Activated T-helper 9 cell treated with anti-CD3 and anti-CD28 coated beads, Interleukin-2, amount 50 U/mL, for 16 hours (primary cell): ENCODE data around the gene KRTAP5-1.
A peak's percentile ranks its signal among the peaks of the same experiment; 100 is the strongest.
"Not testable (repeated sequence)": the region's sequence is repeated elsewhere in the genome, so short reads cannot be mapped to it uniquely, and the experiment has no call there.

Source experiments
- DNase-seq: peaks from one replicate; pipeline ENCODE4 v3.0.0-alpha.2; 2020; ENCODE audit warnings: low read depth

Gene KRTAP5-1

GRCh38 chr11:1601663-1602062 lies 16.6 kb upstream of the KRTAP5-1 start:
- not testable (repeated sequence) for DNase-seq

- DNase-seq = no peak
Observed at GRCh38 chr11:1600626-1601025, 15.5 kb upstream of the KRTAP5-1 start.

DNA sequence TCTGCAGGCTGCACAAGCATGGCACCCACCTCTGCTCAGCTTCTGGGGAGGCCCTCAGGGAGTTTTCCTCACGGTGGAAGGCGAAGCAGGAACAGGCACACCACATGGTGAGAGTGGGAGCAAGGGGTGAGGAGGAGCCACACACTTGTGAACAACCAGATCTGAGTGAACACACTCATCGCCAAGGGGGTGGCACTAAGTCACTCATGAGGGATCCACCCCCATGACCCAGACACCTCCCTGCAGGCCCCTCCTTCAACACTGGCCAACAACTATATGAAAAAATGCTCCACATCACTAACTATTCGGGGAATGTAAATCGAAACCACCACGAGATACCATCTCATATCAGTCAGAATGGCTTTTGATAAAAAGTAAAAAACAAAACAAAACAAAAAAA lies 13.7 kb upstream of the KRTAP5-1 start:
- no peak for DNase-seq

GRCh38 chr11:1598406-1598805 lies 13.3 kb upstream of the KRTAP5-1 start:
- DNase-seq = not testable (repeated sequence)

GRCh38 chr11:1597994-1598380 lies 12.9 kb upstream of the KRTAP5-1 start, which contains the start of gene KRTAP5-2:
Gene KRTAP5-2, minus strand, starts transcription at chr11:1598294. Its CDS starts 44 bp downstream, at chr11:1598250.
- DNase-seq = no peak

- no peak for DNase-seq
Observed at GRCh38 chr11:1597331-1597993, 12.4 kb upstream of the KRTAP5-1 start.

DNA sequence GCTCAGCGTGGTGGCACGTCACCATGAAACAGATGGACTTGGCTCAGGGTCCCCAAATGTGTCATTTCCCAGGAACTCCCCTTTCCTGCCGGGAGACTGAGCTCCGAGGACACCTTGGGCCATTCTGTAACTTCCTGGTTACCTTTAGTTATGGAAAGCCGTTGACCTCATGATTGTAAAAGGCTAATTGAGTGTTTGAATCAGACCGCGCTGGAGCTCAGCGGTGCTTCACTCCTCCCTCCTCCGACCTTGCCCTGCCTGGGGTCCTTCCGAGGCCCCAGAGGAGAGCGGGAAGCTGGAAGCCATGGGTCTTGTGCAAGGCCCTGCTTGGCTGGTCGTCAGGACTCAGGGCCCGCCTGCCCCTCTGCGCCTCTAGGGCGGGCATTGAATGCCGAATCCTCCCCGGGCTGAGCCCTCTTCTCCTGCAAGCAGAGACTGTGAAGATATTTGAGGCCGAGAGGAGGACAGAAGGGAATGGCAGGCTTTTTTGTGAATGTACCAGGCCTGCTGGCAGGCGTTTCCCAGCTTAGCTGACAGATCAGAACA lies 11.6 kb upstream of the KRTAP5-1 start:
- DNase-seq = not testable (repeated sequence)

GRCh38 chr11:1595994-1596575 lies 11.0 kb upstream of the KRTAP5-1 start:
- DNase-seq = not testable (repeated sequence)

DNA sequence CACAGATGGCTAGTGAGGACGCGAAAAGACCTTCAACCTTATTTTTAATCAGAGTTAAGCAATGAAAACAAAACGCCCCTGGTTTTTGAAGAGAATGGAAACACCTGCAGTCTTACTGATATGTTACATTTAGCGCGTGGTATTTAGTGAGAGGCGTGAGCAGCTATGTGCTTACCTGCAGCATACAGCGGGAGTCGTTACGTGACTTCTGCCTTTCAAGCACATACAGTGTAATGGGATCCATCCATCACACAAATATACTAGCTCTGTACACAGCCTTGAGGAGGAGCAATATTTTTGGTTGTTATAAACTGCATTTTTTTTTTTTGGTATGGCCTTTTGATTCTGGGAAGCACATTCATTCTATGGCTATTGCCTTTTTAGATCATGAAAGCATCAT lies 7.5 kb upstream of the KRTAP5-1 start:
- DNase-seq = no peak

GRCh38 chr11:1589996-1590395 lies 4.9 kb upstream of the KRTAP5-1 start:
- DNase-seq = no peak

DNA sequence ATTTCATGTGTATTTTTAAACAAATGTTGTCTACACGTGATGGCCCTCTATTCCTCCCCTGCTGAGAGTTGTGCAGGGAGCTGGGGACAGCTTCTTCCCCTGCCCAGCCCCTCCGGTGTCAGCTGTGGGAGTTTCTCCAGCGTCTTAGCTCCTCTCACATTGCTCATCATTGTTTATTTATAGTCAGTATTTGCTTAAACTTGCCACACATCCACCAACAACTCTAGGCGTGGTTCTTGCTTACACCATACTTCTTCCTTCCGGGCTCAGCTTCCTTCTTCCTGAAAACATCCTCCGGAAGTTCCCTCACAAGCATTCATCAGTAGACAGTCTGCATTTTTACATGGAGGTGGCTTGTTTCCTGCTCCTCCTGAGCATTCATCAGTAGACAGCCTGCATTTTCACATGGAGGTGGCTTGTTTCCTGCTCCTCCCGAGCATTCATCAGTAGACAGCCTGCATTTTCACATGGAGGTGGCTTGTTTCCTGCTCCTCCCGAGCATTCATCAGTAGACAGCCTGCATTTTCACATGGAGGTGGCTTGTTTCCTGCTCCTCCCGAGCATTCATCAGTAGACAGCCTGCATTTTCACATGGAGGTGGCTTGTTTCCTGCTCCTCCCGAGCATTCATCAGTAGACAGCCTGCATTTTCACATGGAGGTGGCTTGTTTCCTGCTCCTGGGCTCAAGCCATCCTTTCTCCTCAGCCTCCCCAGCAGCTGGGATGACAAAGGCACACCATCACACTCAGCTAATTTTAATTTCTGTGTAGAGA lies 4.3 kb upstream of the KRTAP5-1 start:
- not testable (repeated sequence) for DNase-seq

DNA sequence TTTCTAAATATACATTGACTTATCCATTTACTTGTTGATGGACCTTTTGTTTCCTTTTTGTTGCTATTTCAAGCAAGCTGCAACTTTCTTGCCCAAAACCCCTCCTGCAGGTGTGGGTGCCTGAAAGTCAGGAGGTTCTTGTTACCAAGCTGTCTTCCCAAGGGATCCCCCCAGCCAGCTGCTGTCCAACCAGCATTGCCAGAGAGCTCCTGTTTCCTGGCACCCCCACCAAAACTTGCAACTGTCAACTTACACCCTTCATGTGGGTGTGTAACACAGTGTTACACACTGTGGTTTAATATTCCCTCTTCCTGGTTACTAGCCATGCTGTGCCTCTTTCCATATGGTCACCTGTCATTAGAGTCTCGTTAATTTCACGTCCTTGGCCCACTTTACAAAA lies 1.6 kb upstream of the KRTAP5-1 start:
- no peak for DNase-seq

DNA sequence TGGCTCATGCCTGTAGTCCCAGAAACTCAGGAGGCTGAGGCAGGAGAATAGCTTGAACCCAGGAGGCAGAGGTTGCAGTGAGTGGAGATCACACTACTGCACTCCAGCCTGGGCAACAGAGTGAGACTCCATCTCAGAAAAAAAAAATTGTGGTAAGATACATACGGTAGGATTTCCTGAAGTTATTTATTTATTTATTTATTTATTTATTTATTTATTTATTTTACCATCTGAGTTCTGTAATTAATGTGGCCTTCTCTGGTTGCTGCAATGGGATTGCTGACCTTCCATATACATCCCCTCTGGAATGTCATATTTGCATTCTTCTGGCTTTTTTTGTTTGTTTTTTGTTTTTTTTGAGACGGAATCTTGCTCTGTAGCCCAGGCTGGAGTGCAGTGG lies 2.2 kb downstream of the KRTAP5-1 start:
- not testable (repeated sequence) for DNase-seq

GRCh38 chr11:1581976-1582375 lies 3.1 kb downstream of the KRTAP5-1 start:
- DNase-seq = no peak

DNA sequence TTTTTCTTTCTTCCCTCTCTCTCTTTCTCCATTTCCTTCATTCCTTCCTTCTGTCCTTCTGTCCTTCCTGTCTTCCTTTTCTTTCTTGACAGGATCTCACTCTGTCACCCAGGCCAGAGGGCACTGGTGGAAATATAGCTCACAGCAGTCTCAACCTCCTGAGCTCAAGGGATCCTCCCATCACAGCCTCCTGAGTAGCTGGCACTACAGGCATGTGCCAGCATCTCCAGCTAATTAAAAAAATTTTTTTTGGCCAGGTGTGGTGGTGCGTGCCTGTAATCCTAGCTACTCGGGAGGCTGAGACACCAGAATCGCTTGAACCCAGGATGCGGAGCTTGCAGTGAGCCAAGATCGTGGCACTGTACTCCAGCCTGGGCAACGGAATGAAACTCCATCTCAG lies 8.3 kb downstream of the KRTAP5-1 start:
- no peak for DNase-seq

GRCh38 chr11:1575756-1576155 lies 9.3 kb downstream of the KRTAP5-1 start:
- DNase-seq = not testable (repeated sequence)

DNA sequence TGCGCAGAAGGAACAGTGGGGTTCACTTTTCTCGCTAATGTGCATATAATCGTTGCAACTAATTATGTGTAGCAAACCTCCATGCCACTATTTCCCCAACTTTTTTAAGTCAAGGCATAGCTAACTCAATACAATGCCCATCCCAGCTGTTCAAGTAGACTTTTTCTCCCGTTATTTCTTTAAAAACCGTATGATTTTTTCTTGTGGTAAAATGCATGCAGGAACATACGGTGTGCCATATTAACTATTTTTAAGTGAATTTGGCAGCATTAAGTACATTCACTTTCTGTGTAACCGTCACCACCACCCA lies 10.2 kb downstream of the KRTAP5-1 start:
- DNase-seq = no peak

- DNase-seq = peak; percentile 47
Observed at GRCh38 chr11:1574238-1574932, 10.7 kb downstream of the KRTAP5-1 start.

DNA sequence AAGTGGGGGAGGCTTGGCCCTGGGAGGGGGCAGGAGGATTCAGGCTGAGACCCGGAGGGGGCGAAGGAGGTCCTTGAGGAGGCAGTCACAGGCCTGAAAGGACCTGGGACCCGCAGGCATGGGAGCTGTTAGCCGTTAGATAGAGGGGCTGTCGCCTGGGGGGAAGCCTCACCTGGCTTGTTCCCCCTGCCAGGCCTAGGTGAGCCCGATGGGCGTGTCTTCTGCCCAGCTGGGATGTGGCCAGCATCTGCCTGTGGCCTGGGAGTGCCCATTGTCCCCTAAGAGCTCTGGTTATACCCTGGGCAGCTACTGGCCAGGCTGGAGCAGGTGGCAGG lies 11.2 kb downstream of the KRTAP5-1 start:
- no peak for DNase-seq

DNA sequence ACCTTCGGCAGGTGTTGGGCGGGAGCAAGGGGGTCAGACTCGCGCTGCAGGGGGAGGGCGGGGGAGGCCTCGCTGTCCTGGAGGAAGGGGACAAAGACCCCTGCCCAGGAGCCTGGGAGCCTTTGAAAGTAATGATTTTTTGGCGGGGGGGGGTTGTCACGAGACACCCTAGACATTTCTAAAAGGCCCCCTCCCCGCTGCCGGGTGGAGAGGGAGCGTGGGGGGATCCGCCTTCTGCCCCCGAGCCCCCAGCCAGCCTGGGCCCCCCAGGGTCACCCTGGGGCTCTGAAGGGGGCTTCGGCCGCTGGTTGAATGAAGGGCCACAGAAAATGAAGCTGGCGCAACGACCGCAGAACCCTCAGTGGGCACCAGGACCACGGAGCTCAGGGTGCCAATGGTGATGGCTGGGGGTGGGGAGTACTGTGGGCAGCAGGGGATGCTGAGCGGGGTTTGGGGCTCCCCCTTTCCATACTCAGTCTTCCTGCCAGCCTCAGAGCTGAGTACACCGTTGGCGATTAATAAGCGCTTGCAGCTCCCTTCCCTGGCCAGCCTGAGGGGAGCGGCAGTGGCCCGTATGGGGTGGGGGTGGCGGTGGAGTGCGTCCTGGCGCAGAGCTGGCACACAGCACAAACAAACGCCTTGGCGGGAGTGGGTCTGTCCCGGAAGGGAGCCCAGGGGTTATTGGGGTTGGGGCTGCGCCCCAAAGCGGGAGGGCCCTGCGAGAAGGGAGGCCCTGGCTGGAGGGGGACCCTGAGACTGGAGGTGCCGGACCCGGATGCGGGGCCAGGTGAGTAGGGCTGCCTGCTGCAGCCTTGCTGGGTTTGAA lies 11.8 kb downstream of the KRTAP5-1 start:
- no peak for DNase-seq

GRCh38 chr11:1572197-1573076 lies 12.6 kb downstream of the KRTAP5-1 start, which contains the start of gene DUSP8:
Gene DUSP8, minus strand, starts transcription at chr11:1572271. Its CDS starts 6,445 bp downstream, at chr11:1565826.
- DNase-seq = peak; percentile 93
